ENCODE measurements around the gene SLC6A3. TPM values are rescaled to one million over a fixed set of nuclear protein-coding genes. Genes with fewer than 3 reads are reported as not detected.

The SLC6A3 gene
- total and polyA plus RNA-seq, 9 of the 15 experiments (the other 6 are each of a cell fraction or from before 2014, with no cell fraction given) = not detected

DNA sequence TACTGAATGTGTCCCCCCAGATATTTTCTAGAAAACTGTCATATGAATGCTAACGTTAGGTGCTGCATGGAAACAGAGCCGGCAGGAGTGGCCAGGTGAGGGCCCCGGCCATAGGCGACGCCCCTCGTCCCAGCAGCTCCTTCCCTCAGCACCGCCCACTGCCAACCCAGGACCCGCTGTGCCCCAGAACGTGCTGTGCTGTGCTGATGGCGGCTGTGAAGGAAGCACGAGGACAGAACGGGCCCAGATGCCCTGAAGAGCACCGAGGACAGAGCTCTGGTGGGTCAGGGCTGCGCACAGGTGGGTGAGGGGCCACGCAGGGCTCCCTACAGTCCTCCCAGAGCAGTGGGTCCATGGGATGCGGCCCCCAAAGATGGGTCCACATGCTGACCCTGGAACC, 48.2 kb upstream of the SLC6A3 start (continued):
- TF ChIP-seq, protein P1, sequence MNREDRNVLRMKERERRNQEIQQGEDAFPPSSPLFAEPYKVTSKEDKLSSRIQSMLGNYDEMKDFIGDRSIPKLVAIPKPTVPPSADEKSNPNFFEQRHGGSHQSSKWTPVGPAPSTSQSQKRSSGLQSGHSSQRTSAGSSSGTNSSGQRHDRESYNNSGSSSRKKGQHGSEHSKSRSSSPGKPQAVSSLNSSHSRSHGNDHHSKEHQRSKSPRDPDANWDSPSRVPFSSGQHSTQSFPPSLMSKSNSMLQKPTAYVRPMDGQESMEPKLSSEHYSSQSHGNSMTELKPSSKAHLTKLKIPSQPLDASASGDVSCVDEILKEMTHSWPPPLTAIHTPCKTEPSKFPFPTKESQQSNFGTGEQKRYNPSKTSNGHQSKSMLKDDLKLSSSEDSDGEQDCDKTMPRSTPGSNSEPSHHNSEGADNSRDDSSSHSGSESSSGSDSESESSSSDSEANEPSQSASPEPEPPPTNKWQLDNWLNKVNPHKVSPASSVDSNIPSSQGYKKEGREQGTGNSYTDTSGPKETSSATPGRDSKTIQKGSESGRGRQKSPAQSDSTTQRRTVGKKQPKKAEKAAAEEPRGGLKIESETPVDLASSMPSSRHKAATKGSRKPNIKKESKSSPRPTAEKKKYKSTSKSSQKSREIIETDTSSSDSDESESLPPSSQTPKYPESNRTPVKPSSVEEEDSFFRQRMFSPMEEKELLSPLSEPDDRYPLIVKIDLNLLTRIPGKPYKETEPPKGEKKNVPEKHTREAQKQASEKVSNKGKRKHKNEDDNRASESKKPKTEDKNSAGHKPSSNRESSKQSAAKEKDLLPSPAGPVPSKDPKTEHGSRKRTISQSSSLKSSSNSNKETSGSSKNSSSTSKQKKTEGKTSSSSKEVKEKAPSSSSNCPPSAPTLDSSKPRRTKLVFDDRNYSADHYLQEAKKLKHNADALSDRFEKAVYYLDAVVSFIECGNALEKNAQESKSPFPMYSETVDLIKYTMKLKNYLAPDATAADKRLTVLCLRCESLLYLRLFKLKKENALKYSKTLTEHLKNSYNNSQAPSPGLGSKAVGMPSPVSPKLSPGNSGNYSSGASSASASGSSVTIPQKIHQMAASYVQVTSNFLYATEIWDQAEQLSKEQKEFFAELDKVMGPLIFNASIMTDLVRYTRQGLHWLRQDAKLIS (CRISPR knock-in tag; IDR thresholded peaks at IDR 0.05) = no peak
- TF ChIP-seq NR0B1 (IDR thresholded peaks at IDR 0.05; ENCODE audit: partially characterized antibody) (no peak), MECOM (CRISPR knock-in tag; IDR thresholded peaks at IDR 0.05) (no peak), SMAD4 (CRISPR knock-in tag; conservative IDR thresholded peaks at IDR 0.05) (no peak), ETV5 (CRISPR knock-in tag; IDR thresholded peaks at IDR 0.05; ENCODE audit: low read depth) (no peak), POLR2G (IDR thresholded peaks at IDR 0.05; ENCODE audit: low read depth, low read length) (no peak), TEAD4 (IDR thresholded peaks at IDR 0.05; ENCODE audit: low read length) (no peak), TEAD4 (CRISPR knock-in tag; IDR thresholded peaks at IDR 0.05; ENCODE audit: borderline replicate concordance) (no peak), SMAD1 (IDR thresholded peaks at IDR 0.05; ENCODE audit: low read depth, low read length, partially characterized antibody) (no peak), BRF1 (IDR thresholded peaks at IDR 0.05; ENCODE audit: borderline replicate concordance, extremely low read depth, insufficient read length) (no peak), ZNF24 (IDR thresholded peaks at IDR 0.05) (no peak), GABPB2 (CRISPR knock-in tag; conservative IDR thresholded peaks at IDR 0.05) (no peak)
